HepG2 (cell line): ENCODE results near the gene ZNF79. TPM values are rescaled to one million over a fixed set of nuclear protein-coding genes. Genes with fewer than 3 reads are reported as not detected.

Source experiments
- DMAP1 ChIP-seq: IDR thresholded peaks from 2 replicates; pipeline ENCODE4 v1.6.1; 2016
- DMTF1 ChIP-seq: sonication (generic); formaldehyde crosslinking; IDR thresholded peaks from 2 replicates; pipeline ENCODE4 v1.4.0; 2020; ENCODE audit warnings: mild to moderate bottlenecking, missing genetic modification reagents
- TBX3 ChIP-seq: fragments of 450-650 bp; IDR thresholded peaks from 2 replicates; pipeline ENCODE4 v1.6.1; 2017; ENCODE audit warnings: antibody characterized with exemption, mild to moderate bottlenecking, inconsistent platforms, borderline replicate concordance
- XRCC5 ChIP-seq: fragments of 200-400 bp; formaldehyde crosslinking; optimal IDR thresholded peaks from 2 replicates; pipeline ENCODE3; 2017; ENCODE audit warnings: mild to moderate bottlenecking, low read length
- ZBTB34 ChIP-seq: sonication (generic); formaldehyde crosslinking; IDR thresholded peaks from 2 replicates; pipeline ENCODE4 v1.8.0; 2022; ENCODE audit warnings: mild to moderate bottlenecking, missing genetic modification reagents
- ZFAT ChIP-seq: sonication (generic); formaldehyde crosslinking; conservative IDR thresholded peaks from 2 replicates; pipeline ENCODE4 v1.8.1; 2023; ENCODE audit warnings: missing genetic modification reagents, inconsistent platforms
- ZFP36L1 ChIP-seq: sonication (generic); formaldehyde crosslinking; IDR thresholded peaks from 2 replicates; pipeline ENCODE4 v1.8.0; 2022; ENCODE audit warnings: mild to moderate bottlenecking, missing genetic modification reagents, moderate library complexity
- ZIK1 ChIP-seq: sonication (generic); formaldehyde crosslinking; IDR thresholded peaks from 2 replicates; pipeline ENCODE4 v1.5.0; 2020; ENCODE audit warnings: mild to moderate bottlenecking, low read depth, missing genetic modification reagents, borderline replicate concordance
- ZNF205 ChIP-seq: IDR thresholded peaks from 2 replicates; pipeline ENCODE4 v1.6.1; 2018; ENCODE audit warnings: missing biosample characterization, missing genetic modification reagents
- ZNF230 ChIP-seq: sonication (generic); formaldehyde crosslinking; IDR thresholded peaks from 2 replicates; pipeline ENCODE4 v1.4.0; 2020; ENCODE audit warnings: mild to moderate bottlenecking, missing genetic modification reagents
- ZNF263 ChIP-seq: sonication (generic); formaldehyde crosslinking; IDR thresholded peaks from 2 replicates; pipeline ENCODE4 v1.4.0; 2020; ENCODE audit warnings: missing genetic modification reagents
- ZNF383 ChIP-seq: sonication (generic); formaldehyde crosslinking; IDR thresholded peaks from 2 replicates; pipeline ENCODE4 v1.4.0; 2020; ENCODE audit warnings: missing genetic modification reagents, mild to moderate bottlenecking, borderline replicate concordance
- ZNF430 ChIP-seq: sonication (generic); formaldehyde crosslinking; IDR thresholded peaks from 2 replicates; pipeline ENCODE4 v1.9.0; 2021; ENCODE audit warnings: mild to moderate bottlenecking, missing genetic modification reagents
- ZNF557 ChIP-seq: sonication (generic); formaldehyde crosslinking; IDR thresholded peaks from 2 replicates; pipeline ENCODE4 v1.4.0; 2020; ENCODE audit warnings: missing genetic modification reagents
- ZNF670 ChIP-seq: sonication (generic); formaldehyde crosslinking; IDR thresholded peaks from 2 replicates; pipeline ENCODE4 v1.8.0; 2022; ENCODE audit warnings: mild to moderate bottlenecking, missing genetic modification reagents, borderline replicate concordance
- ZNF772 ChIP-seq: sonication (generic); formaldehyde crosslinking; IDR thresholded peaks from 2 replicates; pipeline ENCODE4 v1.5.0; 2020; ENCODE audit warnings: mild to moderate bottlenecking, missing genetic modification reagents
- ZNF891 ChIP-seq: sonication (generic); formaldehyde crosslinking; IDR thresholded peaks from 2 replicates; pipeline ENCODE4 v1.5.0; 2020; ENCODE audit warnings: mild to moderate bottlenecking, missing genetic modification reagents
- polyA plus RNA-seq, 8 experiments: library from polyadenylated mRNA; depleted of rRNA in 3 of 8; stranded (reverse) in 7 of 8; unstranded in 1 of 8; fragments of >200 nt; fragmentation: Illumina TruSeq in 4 of 8; extraction: Trizol in 4 of 8; gene quantifications; 2 replicates each; pipeline versions ENCODE4 v1.2.1 to v1.2.3, GENCODE V29; 2011 to 2016; ENCODE audit warnings: low read depth in 4 of 8, missing spikeins in 1 of 8, mixed read lengths in 1 of 8; ENCODE audit not compliant: insufficient read depth in 1 of 8
- total RNA-seq, 5 experiments: library from RNA; depleted of rRNA; stranded (reverse); fragments of >200 nt; fragmentation: Illumina TruSeq; extraction: Trizol; gene quantifications; 2 replicates each; pipeline ENCODE4 v1.2.3, GENCODE V29; 2016; ENCODE audit warnings: low read depth in 1 of 5
- TF ChIP-seq, protein P1 (sequence below): sonication (generic); formaldehyde crosslinking; IDR thresholded peaks from 2 replicates; pipeline ENCODE4 v1.5.0; 2020; ENCODE audit warnings: missing genetic modification reagents, mild to moderate bottlenecking, borderline replicate concordance
- TF ChIP-seq, protein P2 (sequence below): sonication (generic); formaldehyde crosslinking; IDR thresholded peaks from 2 replicates; pipeline ENCODE4; 2020; ENCODE audit warnings: missing genetic modification reagents, mild to moderate bottlenecking, borderline replicate concordance
- TF ChIP-seq, protein P3 (sequence below): sonication (generic); formaldehyde crosslinking; IDR thresholded peaks from 2 replicates; pipeline ENCODE4 v1.5.1; 2020; ENCODE audit warnings: missing genetic modification reagents, mild to moderate bottlenecking, borderline replicate concordance

Gene ZNF79
- total and polyA plus RNA-seq, 2 of the 13 experiments (the other 11 are each of a cell fraction or from before 2014, with no cell fraction given), result 3.7 to 8.1 TPM

GRCh38 chr9:127390563-127390962, 33.6 kb upstream of the ZNF79 start (continued):
- TF ChIP-seq ZNF891 (CRISPR knock-in tag), result no peak
- peak; percentile 78 for TF ChIP-seq ZNF205 (CRISPR knock-in tag)
- TF ChIP-seq, protein P1, sequence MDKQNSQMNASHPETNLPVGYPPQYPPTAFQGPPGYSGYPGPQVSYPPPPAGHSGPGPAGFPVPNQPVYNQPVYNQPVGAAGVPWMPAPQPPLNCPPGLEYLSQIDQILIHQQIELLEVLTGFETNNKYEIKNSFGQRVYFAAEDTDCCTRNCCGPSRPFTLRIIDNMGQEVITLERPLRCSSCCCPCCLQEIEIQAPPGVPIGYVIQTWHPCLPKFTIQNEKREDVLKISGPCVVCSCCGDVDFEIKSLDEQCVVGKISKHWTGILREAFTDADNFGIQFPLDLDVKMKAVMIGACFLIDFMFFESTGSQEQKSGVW (CRISPR knock-in tag), result no peak
- no peak for TF ChIP-seq ZNF263 (CRISPR knock-in tag)
- TF ChIP-seq DMTF1 (CRISPR knock-in tag), result no peak
- no peak for TF ChIP-seq DMAP1 (CRISPR knock-in tag)
- TF ChIP-seq ZBTB34, result no peak
- no peak for TF ChIP-seq ZNF383
- no peak; the same call in 1 of the 2 replicates for TF ChIP-seq ZFP36L1 (CRISPR knock-in tag)
- TF ChIP-seq, protein P2, sequence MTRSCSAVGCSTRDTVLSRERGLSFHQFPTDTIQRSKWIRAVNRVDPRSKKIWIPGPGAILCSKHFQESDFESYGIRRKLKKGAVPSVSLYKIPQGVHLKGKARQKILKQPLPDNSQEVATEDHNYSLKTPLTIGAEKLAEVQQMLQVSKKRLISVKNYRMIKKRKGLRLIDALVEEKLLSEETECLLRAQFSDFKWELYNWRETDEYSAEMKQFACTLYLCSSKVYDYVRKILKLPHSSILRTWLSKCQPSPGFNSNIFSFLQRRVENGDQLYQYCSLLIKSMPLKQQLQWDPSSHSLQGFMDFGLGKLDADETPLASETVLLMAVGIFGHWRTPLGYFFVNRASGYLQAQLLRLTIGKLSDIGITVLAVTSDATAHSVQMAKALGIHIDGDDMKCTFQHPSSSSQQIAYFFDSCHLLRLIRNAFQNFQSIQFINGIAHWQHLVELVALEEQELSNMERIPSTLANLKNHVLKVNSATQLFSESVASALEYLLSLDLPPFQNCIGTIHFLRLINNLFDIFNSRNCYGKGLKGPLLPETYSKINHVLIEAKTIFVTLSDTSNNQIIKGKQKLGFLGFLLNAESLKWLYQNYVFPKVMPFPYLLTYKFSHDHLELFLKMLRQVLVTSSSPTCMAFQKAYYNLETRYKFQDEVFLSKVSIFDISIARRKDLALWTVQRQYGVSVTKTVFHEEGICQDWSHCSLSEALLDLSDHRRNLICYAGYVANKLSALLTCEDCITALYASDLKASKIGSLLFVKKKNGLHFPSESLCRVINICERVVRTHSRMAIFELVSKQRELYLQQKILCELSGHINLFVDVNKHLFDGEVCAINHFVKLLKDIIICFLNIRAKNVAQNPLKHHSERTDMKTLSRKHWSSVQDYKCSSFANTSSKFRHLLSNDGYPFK (CRISPR knock-in tag), result peak; percentile 24; the same call in 1 of the 2 replicates
- TF ChIP-seq, protein P3, sequence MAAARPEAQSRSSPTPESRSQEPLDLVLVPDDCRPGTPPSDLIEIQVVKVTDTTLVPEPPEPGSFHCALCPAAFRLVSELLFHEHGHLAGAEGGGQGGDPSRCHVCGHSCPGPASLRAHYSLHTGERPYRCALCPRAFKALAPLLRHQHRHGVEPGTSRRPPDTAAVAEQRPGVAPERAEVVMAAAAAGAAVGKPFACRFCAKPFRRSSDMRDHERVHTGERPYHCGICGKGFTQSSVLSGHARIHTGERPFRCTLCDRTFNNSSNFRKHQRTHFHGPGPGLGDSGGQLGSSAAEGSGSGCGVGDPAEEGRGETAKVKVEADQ, result no peak
- no peak for TF ChIP-seq ZNF557 (CRISPR knock-in tag)
- TF ChIP-seq ZNF230 (CRISPR knock-in tag), result no peak
- TF ChIP-seq ZFAT (CRISPR knock-in tag), result no peak
- TF ChIP-seq XRCC5, result peak; percentile 76
- no peak for TF ChIP-seq ZNF430 (CRISPR knock-in tag)
- no peak for TF ChIP-seq TBX3
- peak; percentile 76; the same call in 1 of the 2 replicates for TF ChIP-seq ZNF772 (CRISPR knock-in tag)
- TF ChIP-seq ZNF670 (CRISPR knock-in tag), result peak; percentile 71; the same call in 1 of the 2 replicates
- no peak for TF ChIP-seq ZIK1
